NCI-H2081 (cell line): ENCODE data around the gene ABCA2.

Source experiments
- DNase-seq, 2 experiments: peaks; one replicate each; lab custom pipeline; 2025; lab: John Stamatoyannopoulos, UW

Gene ABCA2

GRCh38 chr9:136997830-136998234, 30.2 kb downstream of the ABCA2 start:
- DNase-seq = no peak

- no peak for DNase-seq
Observed at GRCh38 chr9:136997371-136997770, 30.7 kb downstream of the ABCA2 start.

- no peak for DNase-seq
Observed at GRCh38 chr9:136996361-136997292, 31.4 kb downstream of the ABCA2 start, which contains the start of gene CLIC3. Gene CLIC3 (minus strand): TSS chr9:136996568. CDS start chr9:136996543, 25 bp downstream.

- DNase-seq = peak in 1 of 2 experiments; percentile 38
Observed at GRCh38 chr9:136995772-136996311, 32.2 kb downstream of the ABCA2 start.

- no peak for DNase-seq
Observed at GRCh38 chr9:136995362-136995761, 32.7 kb downstream of the ABCA2 start.

GRCh38 chr9:136994888-136995230, 33.2 kb downstream of the ABCA2 start:
- no peak for DNase-seq

GRCh38 chr9:136994180-136994887, 33.7 kb downstream of the ABCA2 start:
- no peak for DNase-seq

- DNase-seq = no peak
Observed at GRCh38 chr9:136992819-136993369, 35.1 kb downstream of the ABCA2 start.

GRCh38 chr9:136991993-136992818, 35.8 kb downstream of the ABCA2 start, which contains the start of gene PAXX:
Gene PAXX (plus strand): TSS chr9:136992422. CDS start chr9:136992444, 22 bp downstream.
- peak; percentile 82 to 86 for DNase-seq

- peak; percentile 61 to 76 for DNase-seq
Observed at GRCh38 chr9:136990242-136990911, 37.7 kb downstream of the ABCA2 start.

- DNase-seq = no peak
Observed at GRCh38 chr9:136988872-136989271, 39.2 kb downstream of the ABCA2 start.

GRCh38 chr9:136985853-136986252, 42.2 kb downstream of the ABCA2 start:
- no peak for DNase-seq

- no peak for DNase-seq
Observed at GRCh38 chr9:136985027-136985602, 42.9 kb downstream of the ABCA2 start.

GRCh38 chr9:136984464-136985026, 43.5 kb downstream of the ABCA2 start:
- DNase-seq = no peak

- DNase-seq = no peak
Observed at GRCh38 chr9:136983656-136984314, 44.3 kb downstream of the ABCA2 start.

- no peak for DNase-seq
Observed at GRCh38 chr9:136983167-136983566, 44.9 kb downstream of the ABCA2 start.

- no peak for DNase-seq
Observed at GRCh38 chr9:136982232-136983051, 45.6 kb downstream of the ABCA2 start, which contains the start of gene LCNL1. Gene LCNL1 (plus strand): TSS chr9:136982993. CDS start chr9:136983587, 594 bp downstream.

- no peak for DNase-seq
Observed at GRCh38 chr9:136981588-136982231, 46.3 kb downstream of the ABCA2 start.
